Mesodermal cell (in vitro differentiated cells): Measurements from ENCODE around the gene TMEM220.

Source experiments
- H3K27ac ChIP-seq: 2 replicates; pipeline ENCODE4 v1.7.0; 2013; ENCODE audit warnings: mild to moderate bottlenecking, low read depth, low read length, moderate library complexity; ENCODE audit not compliant: severe bottlenecking
- H3K36me3 ChIP-seq: 2 replicates; pipeline ENCODE4 v1.7.1; 2013; ENCODE audit warnings: mild to moderate bottlenecking, low read length, moderate library complexity; ENCODE audit not compliant: control insufficient read depth, insufficient read depth
- H3K4me1 ChIP-seq: one replicate; pipeline ENCODE4 v1.7.1; 2013; ENCODE audit warnings: mild to moderate bottlenecking, low read length; ENCODE audit not compliant: insufficient read depth, control insufficient read depth, poor library complexity, severe bottlenecking
- H3K4me3 ChIP-seq: 2 replicates; pipeline ENCODE4 v1.7.0; 2013; ENCODE audit warnings: low read length, control low read depth, mild to moderate bottlenecking; ENCODE audit not compliant: insufficient read depth, poor library complexity, severe bottlenecking; ENCODE audit errors: extremely low read depth
- H3K9me3 ChIP-seq: 2 replicates; pipeline ENCODE4 v1.7.1; 2013; ENCODE audit warnings: mild to moderate bottlenecking, low read length, moderate library complexity; ENCODE audit not compliant: control insufficient read depth
- WGBS, 2 experiments: methylation state at CpG; one replicate each; pipeline ENCODE4 v1.1.5; 2013; ENCODE audit warnings: missing lambda C conversion rate in 2 of 2; ENCODE audit not compliant: insufficient coverage in 2 of 2; 5-methylcytosine and 5-hydroxymethylcytosine counted together

Gene TMEM220

GRCh38 chr17:10769840-10770239 is 40.0 kb upstream of the TMEM220 start:
- Histone ChIP-seq H3K4me1 (no peaks in the 10 kb centered on the region), H3K36me3 (no peaks in the 10 kb centered on the region), H3K27ac (no peak overlapping the region), H3K9me3 (peaks cover 9% of the 10 kb centered on the region), H3K4me3 (no peak overlapping the region)
- 95 to 98% methylated on average over 5 to 6 of the region's 6 CpGs for WGBS, 2 experiments

DNA sequence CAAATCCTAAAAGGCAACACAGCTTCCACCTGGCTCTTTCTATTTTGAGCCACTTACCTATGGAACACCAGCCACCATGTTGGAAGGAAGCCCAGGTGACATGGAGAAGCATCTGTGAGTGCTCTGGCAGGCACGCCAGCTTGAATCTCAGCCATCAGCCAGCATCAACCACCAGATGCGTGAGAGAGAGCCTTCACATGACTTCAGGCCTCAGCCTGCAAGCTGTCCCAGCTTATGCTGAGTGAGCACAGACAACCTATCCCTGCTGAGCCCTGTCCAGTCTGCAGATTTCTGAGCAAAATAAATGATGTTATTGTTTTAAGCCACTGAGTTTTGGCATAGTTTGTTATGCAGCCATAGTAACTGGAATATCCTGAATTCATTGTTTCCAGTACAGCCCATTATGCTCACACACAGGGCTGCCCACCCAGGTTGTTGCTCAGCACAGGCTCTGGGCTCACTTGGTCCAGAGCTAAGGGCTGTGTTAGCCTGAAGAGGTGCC is 39.0 kb upstream of the TMEM220 start:
- Histone ChIP-seq H3K4me3 (no peak overlapping the region), H3K9me3 (peaks cover 9% of the 10 kb centered on the region), H3K27ac (no peak overlapping the region), H3K4me1 (no peaks in the 10 kb centered on the region), H3K36me3 (no peaks in the 10 kb centered on the region)
- WGBS, 2 experiments = 93% methylated on average over 2 of the region's 2 CpGs; no CpG with 5 or more reads in 1 of the 2 experiments

GRCh38 chr17:10767232-10767631 is 37.4 kb upstream of the TMEM220 start:
- Histone ChIP-seq H3K9me3 (peaks cover 6% of the 10 kb centered on the region), H3K27ac (no peak overlapping the region), H3K4me3 (no peak overlapping the region), H3K4me1 (no peaks in the 10 kb centered on the region), H3K36me3 (no peaks in the 10 kb centered on the region)
- WGBS, 2 experiments = 84 to 100% methylated on average over 1 to 3 of the region's 4 CpGs

DNA sequence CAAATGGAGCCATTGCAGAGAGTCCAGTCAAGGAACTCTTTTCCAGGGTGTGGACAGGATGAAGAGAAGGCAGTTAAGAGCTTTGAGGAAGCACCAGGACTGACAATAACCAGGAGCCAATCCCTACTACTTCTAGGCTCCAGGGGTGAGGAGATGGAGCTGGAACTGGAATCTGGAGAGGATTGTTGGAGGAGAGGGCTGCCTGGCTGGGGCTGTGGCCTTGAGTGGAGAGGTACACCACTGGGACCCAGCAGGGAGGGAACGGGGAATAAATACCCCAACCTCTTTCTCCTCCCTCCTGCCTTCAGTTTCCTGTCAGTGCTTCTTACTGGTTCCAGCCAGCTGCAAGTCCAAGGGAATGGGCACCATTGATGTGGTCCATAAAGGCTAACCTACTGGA is 32.2 kb upstream of the TMEM220 start:
- Histone ChIP-seq H3K4me1 (no peaks in the 10 kb centered on the region), H3K9me3 (no peaks in the 10 kb centered on the region), H3K27ac (no peak overlapping the region), H3K36me3 (no peaks in the 10 kb centered on the region), H3K4me3 (no peak overlapping the region)
- no CpG with 5 or more reads among the region's 1 CpG for WGBS, 2 experiments

DNA sequence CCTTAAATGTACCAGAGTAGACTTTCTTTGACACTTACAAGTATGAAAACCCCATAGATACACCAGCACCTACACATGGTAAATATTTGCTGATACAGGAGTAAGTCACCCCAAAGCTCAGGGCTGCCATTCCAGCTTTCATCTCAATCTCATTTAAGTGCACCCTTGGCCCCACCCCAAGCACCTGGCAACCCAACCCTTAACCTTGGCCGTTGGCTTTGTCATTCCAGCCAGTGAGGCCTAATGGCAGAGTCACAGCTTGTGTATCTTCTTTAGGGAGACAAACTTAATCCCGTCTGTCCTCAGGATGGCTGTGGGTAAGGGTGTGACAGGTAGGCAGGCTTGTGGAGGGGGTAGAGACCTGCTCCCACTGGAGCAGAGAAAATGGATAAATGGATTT is 31.5 kb upstream of the TMEM220 start:
- Histone ChIP-seq H3K4me1 (no peaks in the 10 kb centered on the region), H3K36me3 (no peaks in the 10 kb centered on the region), H3K9me3 (no peaks in the 10 kb centered on the region), H3K4me3 (no peak overlapping the region), H3K27ac (no peak overlapping the region)
- 100% methylated on average over 1 of the region's 2 CpGs for WGBS, 2 experiments

GRCh38 chr17:10758062-10758461 is 28.2 kb upstream of the TMEM220 start:
- WGBS, 2 experiments = 88 to 95% methylated on average over 6 of the region's 6 CpGs
- H3K4me1 ChIP-seq = peaks cover 5% of the 10 kb centered on the region
- H3K36me3 ChIP-seq = no peaks in the 10 kb centered on the region
- H3K4me3 ChIP-seq = no peak overlapping the region
- no peaks in the 10 kb centered on the region for H3K9me3 ChIP-seq
- no peak overlapping the region for H3K27ac ChIP-seq

GRCh38 chr17:10757647-10758046 is 27.8 kb upstream of the TMEM220 start:
- Histone ChIP-seq H3K36me3 (no peaks in the 10 kb centered on the region), H3K27ac (no peak overlapping the region), H3K4me3 (no peak overlapping the region), H3K9me3 (no peaks in the 10 kb centered on the region), H3K4me1 (peaks cover 5% of the 10 kb centered on the region)
- 65 to 93% methylated on average over 2 of the region's 2 CpGs for WGBS, 2 experiments

- H3K9me3 ChIP-seq = no peaks in the 10 kb centered on the region
- H3K27ac ChIP-seq = no peak overlapping the region
- peaks cover 5% of the 10 kb centered on the region for H3K4me1 ChIP-seq
- H3K4me3 ChIP-seq = no peak overlapping the region
- 88 to 98% methylated on average over 6 of the region's 6 CpGs for WGBS, 2 experiments
- H3K36me3 ChIP-seq = no peaks in the 10 kb centered on the region
These were observed 27.2 kb upstream of the TMEM220 start for GRCh38 chr17:10757067-10757466.

DNA sequence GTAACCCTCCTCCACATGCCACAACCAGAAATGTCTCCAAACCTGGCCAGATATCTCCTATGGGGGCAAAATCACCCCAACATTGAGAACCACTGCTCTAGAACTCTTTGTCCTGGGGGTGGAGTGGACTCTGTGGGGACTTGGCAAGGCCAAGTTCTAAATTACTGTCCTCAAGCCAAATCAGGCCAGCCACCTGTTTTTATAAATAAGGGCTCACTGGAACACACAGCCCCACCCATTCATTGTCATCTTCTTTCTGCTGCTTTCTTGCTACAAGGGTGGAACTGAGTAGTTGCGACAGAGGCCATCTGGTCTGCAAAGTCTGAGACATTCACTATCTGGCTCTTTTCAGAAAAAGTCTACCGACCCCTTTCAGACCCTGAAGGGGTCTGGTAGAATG is 26.8 kb upstream of the TMEM220 start:
- 100% methylated on average over 1 of the region's 2 CpGs for whole genome bisulfite sequencing, 2 experiments
- peaks cover 5% of the 10 kb centered on the region for H3K4me1 ChIP-seq
- no peaks in the 10 kb centered on the region for H3K36me3 ChIP-seq
- no peak overlapping the region for H3K27ac ChIP-seq
- H3K9me3 ChIP-seq = no peaks in the 10 kb centered on the region
- H3K4me3 ChIP-seq = no peak overlapping the region

GRCh38 chr17:10756185-10756584 is 26.4 kb upstream of the TMEM220 start:
- no peaks in the 10 kb centered on the region for H3K9me3 ChIP-seq
- H3K4me1 ChIP-seq = peaks cover 5% of the 10 kb centered on the region
- no peaks in the 10 kb centered on the region for H3K36me3 ChIP-seq
- no peak overlapping the region for H3K4me3 ChIP-seq
- no peak overlapping the region for H3K27ac ChIP-seq
- no CpG with 5 or more reads among the region's 1 CpG for WGBS, 2 experiments

GRCh38 chr17:10755592-10756127 is 25.8 kb upstream of the TMEM220 start:
- Histone ChIP-seq H3K4me3 (no peak overlapping the region), H3K36me3 (no peaks in the 10 kb centered on the region), H3K9me3 (no peaks in the 10 kb centered on the region), H3K27ac (no peak overlapping the region), H3K4me1 (peaks cover 5% of the 10 kb centered on the region)
- 61 to 74% methylated on average over 3 of the region's 3 CpGs for WGBS, 2 experiments
